ENCODE data around the gene TUBB2A. TPM values are rescaled to one million over a fixed set of nuclear protein-coding genes. Genes with fewer than 3 reads are reported as not detected.
A peak's percentile ranks its signal among the peaks of the same experiment; 100 is the strongest.

TUBB2A gene
- polyA plus RNA-seq, 1 of the 3 experiments (the other 2 are of a cell fraction), result 199 TPM

DNA sequence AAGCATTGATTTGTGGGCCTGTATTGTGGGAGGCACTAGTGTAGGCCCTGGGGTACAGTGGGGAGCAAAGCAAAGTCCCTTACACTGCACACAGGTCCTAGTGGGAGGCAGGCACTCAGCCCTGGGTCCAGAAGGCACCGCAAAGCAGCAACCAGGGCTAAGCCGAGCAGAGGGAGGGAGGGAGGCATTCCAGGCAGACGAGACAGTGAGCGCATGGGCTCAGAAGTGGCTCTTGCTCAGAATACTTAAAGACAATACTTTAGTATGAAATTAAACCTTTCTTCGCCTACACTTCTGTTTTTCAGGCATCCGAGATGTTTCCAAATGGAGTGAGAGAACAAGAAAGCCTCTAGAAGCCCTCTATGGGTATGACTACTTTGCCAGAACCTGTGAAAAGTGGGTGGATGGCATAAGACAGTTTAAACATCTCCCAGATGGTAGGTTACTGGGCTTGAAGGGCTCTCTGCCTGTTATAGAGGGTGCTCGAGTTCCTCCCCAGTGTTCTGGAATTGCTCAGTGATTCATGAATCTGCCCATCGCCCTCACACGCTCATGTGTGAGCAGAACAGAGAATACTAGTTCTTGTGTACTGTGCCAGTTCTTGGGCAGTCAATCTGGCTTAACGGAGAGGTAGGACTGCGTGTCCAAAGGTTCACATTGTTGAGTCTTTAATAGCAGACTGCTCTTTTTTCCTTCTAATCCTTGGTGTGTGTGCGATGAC, 20.1 kb downstream of the TUBB2A start:
- Histone ChIP-seq H3K4me1 (ENCODE audit: control insufficient read depth in 1 of 2, insufficient read depth in 2 of 2, low read depth in 1 of 2, low read length in 1 of 2) (no peaks in the 10 kb centered on the region), H4K20me1 (ENCODE audit: insufficient read depth) (no peaks in the 10 kb centered on the region), H3K9me2 (no peaks in the 10 kb centered on the region), H3K4me2 (no peak overlapping the region), H2AFZ (ENCODE audit: low read depth) (no peak overlapping the region), H3K79me2 (ENCODE audit: insufficient read depth) (no peaks in the 10 kb centered on the region), H3F3A (replicated peaks; ENCODE audit: insufficient read depth) (peaks cover 6% of the 10 kb centered on the region), H3K27ac (ENCODE audit: low read depth in 2 of 2, low read length in 1 of 2) (peak overlapping the region in 1 of 2 experiments; percentile 35; a peak in 1 of 4 replicates), H3K4me3 (ENCODE audit: low read depth in 2 of 2, low read length in 1 of 2) (no peak overlapping the region), H3K36me3 (replicated peaks in 1 of 2; ENCODE audit: control insufficient read depth in 1 of 2, insufficient read depth in 2 of 2, low read length in 1 of 2) (peaks cover 21 to 47% of the 10 kb centered on the region in 2 experiments), H3K9me3 (no peaks in the 10 kb centered on the region), H3K9ac (no peak overlapping the region), H3K27me3 (ENCODE audit: insufficient read depth) (no peaks in the 10 kb centered on the region)
- TF ChIP-seq FOXJ3 (CRISPR knock-in tag; IDR thresholded peaks at IDR 0.05) (no peak), JUND (IDR thresholded peaks at IDR 0.05) (no peak), IRF3 (IDR thresholded peaks at IDR 0.05; ENCODE audit: low read depth, low read length) (no peak)
- WGBS (ENCODE audit: low lambda C conversion rate), result 76% methylated on average over 10 of the region's 12 CpGs
- ChIA-PET CTCF (no interaction called here), POLR2A (no interaction called here)
- DNase-seq, result no peak

DNA sequence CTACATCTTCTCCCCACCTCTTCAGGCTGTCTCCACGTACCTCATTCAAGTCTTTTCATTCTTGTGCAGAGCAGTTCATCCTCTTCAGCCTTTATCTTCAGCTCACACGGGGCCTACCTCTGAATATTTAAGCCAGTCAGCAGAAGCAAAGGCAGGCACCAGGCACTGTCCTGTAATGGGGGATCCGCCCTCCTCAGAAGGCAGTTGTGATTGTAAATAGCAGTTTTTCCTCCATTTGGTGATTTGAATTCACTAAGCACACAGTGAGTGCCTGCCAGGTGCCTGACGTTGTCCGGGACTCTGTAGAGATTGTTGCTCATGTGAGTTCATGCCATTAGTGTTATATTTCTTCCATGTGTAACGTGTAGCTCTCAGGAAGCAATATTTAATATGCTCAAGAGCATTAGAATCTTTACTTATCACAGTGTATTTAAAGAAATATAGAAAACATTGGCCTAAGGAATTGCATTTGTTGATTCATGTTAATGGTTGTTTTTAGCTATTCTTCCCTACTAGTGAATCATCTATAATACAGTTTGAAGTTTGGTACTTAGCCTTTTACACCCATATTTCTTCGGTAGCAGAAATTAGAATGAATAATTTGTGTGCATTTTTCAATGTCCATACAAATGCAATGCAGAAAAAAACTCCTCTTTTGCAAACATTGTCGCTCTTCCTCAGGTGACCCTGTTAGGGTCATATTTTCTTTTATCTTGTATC, 20.9 kb downstream of the TUBB2A start:
- Histone ChIP-seq H3K36me3 (replicated peaks in 1 of 2; ENCODE audit: control insufficient read depth in 1 of 2, insufficient read depth in 2 of 2, low read length in 1 of 2) (peaks cover 21 to 47% of the 10 kb centered on the region in 2 experiments), H3K27me3 (ENCODE audit: insufficient read depth) (no peaks in the 10 kb centered on the region), H4K20me1 (ENCODE audit: insufficient read depth) (no peaks in the 10 kb centered on the region), H3K27ac (ENCODE audit: low read depth in 2 of 2, low read length in 1 of 2) (no peak overlapping the region), H3K9ac (no peak overlapping the region), H2AFZ (ENCODE audit: low read depth) (no peak overlapping the region), H3K79me2 (ENCODE audit: insufficient read depth) (no peaks in the 10 kb centered on the region), H3K4me2 (no peak overlapping the region), H3K9me3 (no peaks in the 10 kb centered on the region), H3F3A (replicated peaks; ENCODE audit: insufficient read depth) (peaks cover 6% of the 10 kb centered on the region), H3K4me3 (ENCODE audit: low read depth in 2 of 2, low read length in 1 of 2) (no peak overlapping the region), H3K9me2 (no peaks in the 10 kb centered on the region), H3K4me1 (ENCODE audit: control insufficient read depth in 1 of 2, insufficient read depth in 2 of 2, low read depth in 1 of 2, low read length in 1 of 2) (no peaks in the 10 kb centered on the region)
- ChIA-PET CTCF (no interaction called here), POLR2A (no interaction called here)
- no peak for TF ChIP-seq RFX5 (IDR thresholded peaks at IDR 0.05; ENCODE audit: low read length)
- TF ChIP-seq JUND (IDR thresholded peaks at IDR 0.05), result no peak
- no peak for TF ChIP-seq EZH2phosphoT487 (IDR thresholded peaks at IDR 0.05; ENCODE audit: borderline replicate concordance, low read depth)
- no peak for TF ChIP-seq TCF12 (IDR thresholded peaks at IDR 0.05)
- TF ChIP-seq MAX (IDR thresholded peaks at IDR 0.05; ENCODE audit: low read depth), result no peak
- no peak for TF ChIP-seq SMC3 (IDR thresholded peaks at IDR 0.05; ENCODE audit: low read depth, low read length)
- TF ChIP-seq TEAD4 (IDR thresholded peaks at IDR 0.05; ENCODE audit: borderline replicate concordance, insufficient read depth), result no peak
- no peak for TF ChIP-seq FOSL2 (IDR thresholded peaks at IDR 0.05; ENCODE audit: borderline replicate concordance, low read depth)
- DNase-seq, result no peak
- 86% methylated on average over 8 of the region's 8 CpGs for WGBS (ENCODE audit: low lambda C conversion rate)

Data from SK-N-SH (cell line).